ENCODE results near the gene SMAD3.
A peak's percentile ranks its signal among the peaks of the same experiment; 100 is the strongest.

The SMAD3 gene

DNA sequence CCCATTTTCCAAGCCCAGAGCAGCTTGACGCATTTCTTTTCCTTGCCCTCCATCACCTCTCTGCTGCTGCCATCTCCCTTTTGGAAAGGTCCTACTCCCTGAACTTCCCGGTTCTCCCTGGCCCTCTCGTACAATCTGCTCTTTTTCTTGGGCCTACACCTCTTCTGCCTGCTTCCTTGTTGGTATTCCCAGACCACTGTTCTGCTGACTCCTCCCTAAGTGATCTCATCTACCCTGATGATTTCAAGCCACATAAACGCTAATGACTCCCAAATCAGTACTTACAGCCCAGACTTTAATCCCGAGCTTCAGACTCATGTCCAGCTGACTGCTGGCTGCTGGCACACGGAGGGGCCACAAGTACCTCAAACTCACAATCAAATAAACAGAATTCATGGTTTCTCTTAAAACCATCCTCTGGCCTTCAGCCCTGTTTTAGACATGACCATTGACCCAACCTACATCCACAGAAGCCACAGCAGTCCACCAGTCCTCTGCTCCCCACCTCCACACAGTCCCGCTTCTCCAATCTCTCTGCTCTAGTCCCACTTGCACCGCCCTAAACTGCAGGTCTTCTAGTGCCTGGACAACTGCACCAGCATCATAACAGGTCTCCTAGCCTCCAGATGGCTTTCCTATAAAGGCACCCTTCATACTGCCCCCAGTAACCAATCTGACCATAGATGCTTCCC lies 131.4 kb downstream of the SMAD3 start:
- ChIA-PET CTCF (interaction anchor here (0.9 to 1.4 kb wide), 3 partner anchors 8 to 42 kb away, joined by 4 to 5 read pairs (median 4); no protein-coding TSS in a partner anchor), POLR2A (interaction anchor here (0.7 to 1.1 kb wide), 4 partner anchors 18 to 116 kb away, joined by 3 to 7 read pairs (median 4); no protein-coding TSS in a partner anchor)
- Histone ChIP-seq H3K36me3 (ENCODE audit: control insufficient read depth in 2 of 2, insufficient read depth in 1 of 2, low read length in 2 of 2) (peaks cover 0 to 46% of the 10 kb centered on the region in 2 experiments), H3K4me3 (ENCODE audit: low read depth, low read length) (no peak overlapping the region), H3K27ac (ENCODE audit: extremely low read depth, low read depth, low read length) (no peak overlapping the region), H3K9me3 (ENCODE audit: control insufficient read depth, insufficient read depth, low read depth, low read length) (no peaks in the 10 kb centered on the region), H3K4me1 (ENCODE audit: control insufficient read depth, insufficient read depth, low read length) (peaks cover 3% of the 10 kb centered on the region)
- TF ChIP-seq, protein P1, sequence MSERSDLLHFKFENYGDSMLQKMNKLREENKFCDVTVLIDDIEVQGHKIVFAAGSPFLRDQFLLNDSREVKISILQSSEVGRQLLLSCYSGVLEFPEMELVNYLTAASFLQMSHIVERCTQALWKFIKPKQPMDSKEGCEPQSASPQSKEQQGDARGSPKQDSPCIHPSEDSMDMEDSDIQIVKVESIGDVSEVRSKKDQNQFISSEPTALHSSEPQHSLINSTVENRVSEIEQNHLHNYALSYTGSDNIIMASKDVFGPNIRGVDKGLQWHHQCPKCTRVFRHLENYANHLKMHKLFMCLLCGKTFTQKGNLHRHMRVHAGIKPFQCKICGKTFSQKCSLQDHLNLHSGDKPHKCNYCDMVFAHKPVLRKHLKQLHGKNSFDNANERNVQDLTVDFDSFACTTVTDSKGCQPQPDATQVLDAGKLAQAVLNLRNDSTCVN (tag by site-specific recombination; optimal IDR thresholded peaks at IDR 0.05), result no peak
- 0 out of 2 replicates have a peak, but pooled peaks have one; percentile 12 for TF ChIP-seq SCRT1 (tag by site-specific recombination; IDR thresholded peaks at IDR 0.05; ENCODE audit: borderline replicate concordance)
- TF ChIP-seq, protein P2, sequence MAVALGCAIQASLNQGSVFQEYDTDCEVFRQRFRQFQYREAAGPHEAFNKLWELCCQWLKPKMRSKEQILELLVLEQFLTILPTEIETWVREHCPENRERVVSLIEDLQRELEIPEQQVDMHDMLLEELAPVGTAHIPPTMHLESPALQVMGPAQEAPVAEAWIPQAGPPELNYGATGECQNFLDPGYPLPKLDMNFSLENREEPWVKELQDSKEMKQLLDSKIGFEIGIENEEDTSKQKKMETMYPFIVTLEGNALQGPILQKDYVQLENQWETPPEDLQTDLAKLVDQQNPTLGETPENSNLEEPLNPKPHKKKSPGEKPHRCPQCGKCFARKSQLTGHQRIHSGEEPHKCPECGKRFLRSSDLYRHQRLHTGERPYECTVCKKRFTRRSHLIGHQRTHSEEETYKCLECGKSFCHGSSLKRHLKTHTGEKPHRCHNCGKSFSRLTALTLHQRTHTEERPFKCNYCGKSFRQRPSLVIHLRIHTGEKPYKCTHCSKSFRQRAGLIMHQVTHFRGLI (tag by site-specific recombination; IDR thresholded peaks at IDR 0.05), result no peak
- no peak for TF ChIP-seq ZBTB20 (tag by site-specific recombination; IDR thresholded peaks at IDR 0.05)
- no peak for TF ChIP-seq TRIM28 (IDR thresholded peaks at IDR 0.05; ENCODE audit: borderline replicate concordance, low read length)
- TF ChIP-seq, protein P3, sequence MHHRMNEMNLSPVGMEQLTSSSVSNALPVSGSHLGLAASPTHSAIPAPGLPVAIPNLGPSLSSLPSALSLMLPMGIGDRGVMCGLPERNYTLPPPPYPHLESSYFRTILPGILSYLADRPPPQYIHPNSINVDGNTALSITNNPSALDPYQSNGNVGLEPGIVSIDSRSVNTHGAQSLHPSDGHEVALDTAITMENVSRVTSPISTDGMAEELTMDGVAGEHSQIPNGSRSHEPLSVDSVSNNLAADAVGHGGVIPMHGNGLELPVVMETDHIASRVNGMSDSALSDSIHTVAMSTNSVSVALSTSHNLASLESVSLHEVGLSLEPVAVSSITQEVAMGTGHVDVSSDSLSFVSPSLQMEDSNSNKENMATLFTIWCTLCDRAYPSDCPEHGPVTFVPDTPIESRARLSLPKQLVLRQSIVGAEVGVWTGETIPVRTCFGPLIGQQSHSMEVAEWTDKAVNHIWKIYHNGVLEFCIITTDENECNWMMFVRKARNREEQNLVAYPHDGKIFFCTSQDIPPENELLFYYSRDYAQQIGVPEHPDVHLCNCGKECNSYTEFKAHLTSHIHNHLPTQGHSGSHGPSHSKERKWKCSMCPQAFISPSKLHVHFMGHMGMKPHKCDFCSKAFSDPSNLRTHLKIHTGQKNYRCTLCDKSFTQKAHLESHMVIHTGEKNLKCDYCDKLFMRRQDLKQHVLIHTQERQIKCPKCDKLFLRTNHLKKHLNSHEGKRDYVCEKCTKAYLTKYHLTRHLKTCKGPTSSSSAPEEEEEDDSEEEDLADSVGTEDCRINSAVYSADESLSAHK (tag by site-specific recombination; IDR thresholded peaks at IDR 0.05), result no peak
- no peak for TF ChIP-seq SP2 (tag by site-specific recombination; IDR thresholded peaks at IDR 0.05)
- TF ChIP-seq, protein P4, sequence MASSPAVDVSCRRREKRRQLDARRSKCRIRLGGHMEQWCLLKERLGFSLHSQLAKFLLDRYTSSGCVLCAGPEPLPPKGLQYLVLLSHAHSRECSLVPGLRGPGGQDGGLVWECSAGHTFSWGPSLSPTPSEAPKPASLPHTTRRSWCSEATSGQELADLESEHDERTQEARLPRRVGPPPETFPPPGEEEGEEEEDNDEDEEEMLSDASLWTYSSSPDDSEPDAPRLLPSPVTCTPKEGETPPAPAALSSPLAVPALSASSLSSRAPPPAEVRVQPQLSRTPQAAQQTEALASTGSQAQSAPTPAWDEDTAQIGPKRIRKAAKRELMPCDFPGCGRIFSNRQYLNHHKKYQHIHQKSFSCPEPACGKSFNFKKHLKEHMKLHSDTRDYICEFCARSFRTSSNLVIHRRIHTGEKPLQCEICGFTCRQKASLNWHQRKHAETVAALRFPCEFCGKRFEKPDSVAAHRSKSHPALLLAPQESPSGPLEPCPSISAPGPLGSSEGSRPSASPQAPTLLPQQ (tag by site-specific recombination; IDR thresholded peaks at IDR 0.05), result peak; percentile 63; the same call in 1 of the 2 replicates
- no peak for TF ChIP-seq ZNF549 (tag by site-specific recombination; IDR thresholded peaks at IDR 0.05)
- TF ChIP-seq ZSCAN16 (tag by site-specific recombination; IDR thresholded peaks at IDR 0.05), result no peak
- TF ChIP-seq GLI2 (tag by site-specific recombination; IDR thresholded peaks at IDR 0.05; ENCODE audit: borderline replicate concordance, low read depth), result no peak
- TF ChIP-seq ZNF114 (tag by site-specific recombination; IDR thresholded peaks at IDR 0.05), result no peak
- no peak for TF ChIP-seq ZNF785 (tag by site-specific recombination; IDR thresholded peaks at IDR 0.05)
- no peak; the same call in 1 of the 2 replicates for TF ChIP-seq ZNF2 (tag by site-specific recombination; IDR thresholded peaks at IDR 0.05)
- TF ChIP-seq ZNF610 (tag by site-specific recombination; IDR thresholded peaks at IDR 0.05; ENCODE audit: borderline replicate concordance), result no peak
- no peak for TF ChIP-seq IKZF3 (tag by site-specific recombination; IDR thresholded peaks at IDR 0.05)
- no peak for TF ChIP-seq ZNF561 (tag by site-specific recombination; IDR thresholded peaks at IDR 0.05; ENCODE audit: borderline replicate concordance)
- no peak for TF ChIP-seq ZNF214 (tag by site-specific recombination; IDR thresholded peaks at IDR 0.05; ENCODE audit: borderline replicate concordance)
- TF ChIP-seq, protein P5, sequence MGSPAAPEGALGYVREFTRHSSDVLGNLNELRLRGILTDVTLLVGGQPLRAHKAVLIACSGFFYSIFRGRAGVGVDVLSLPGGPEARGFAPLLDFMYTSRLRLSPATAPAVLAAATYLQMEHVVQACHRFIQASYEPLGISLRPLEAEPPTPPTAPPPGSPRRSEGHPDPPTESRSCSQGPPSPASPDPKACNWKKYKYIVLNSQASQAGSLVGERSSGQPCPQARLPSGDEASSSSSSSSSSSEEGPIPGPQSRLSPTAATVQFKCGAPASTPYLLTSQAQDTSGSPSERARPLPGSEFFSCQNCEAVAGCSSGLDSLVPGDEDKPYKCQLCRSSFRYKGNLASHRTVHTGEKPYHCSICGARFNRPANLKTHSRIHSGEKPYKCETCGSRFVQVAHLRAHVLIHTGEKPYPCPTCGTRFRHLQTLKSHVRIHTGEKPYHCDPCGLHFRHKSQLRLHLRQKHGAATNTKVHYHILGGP (tag by site-specific recombination; IDR thresholded peaks at IDR 0.05), result no peak
- TF ChIP-seq, protein P6, sequence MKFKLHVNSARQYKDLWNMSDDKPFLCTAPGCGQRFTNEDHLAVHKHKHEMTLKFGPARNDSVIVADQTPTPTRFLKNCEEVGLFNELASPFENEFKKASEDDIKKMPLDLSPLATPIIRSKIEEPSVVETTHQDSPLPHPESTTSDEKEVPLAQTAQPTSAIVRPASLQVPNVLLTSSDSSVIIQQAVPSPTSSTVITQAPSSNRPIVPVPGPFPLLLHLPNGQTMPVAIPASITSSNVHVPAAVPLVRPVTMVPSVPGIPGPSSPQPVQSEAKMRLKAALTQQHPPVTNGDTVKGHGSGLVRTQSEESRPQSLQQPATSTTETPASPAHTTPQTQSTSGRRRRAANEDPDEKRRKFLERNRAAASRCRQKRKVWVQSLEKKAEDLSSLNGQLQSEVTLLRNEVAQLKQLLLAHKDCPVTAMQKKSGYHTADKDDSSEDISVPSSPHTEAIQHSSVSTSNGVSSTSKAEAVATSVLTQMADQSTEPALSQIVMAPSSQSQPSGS (tag by site-specific recombination; IDR thresholded peaks at IDR 0.05; ENCODE audit: low read depth), result 0 out of 2 replicates have a peak, but pooled peaks have one; percentile 17
- TF ChIP-seq ZNF350 (tag by site-specific recombination; IDR thresholded peaks at IDR 0.05), result no peak
- peak; percentile 68 for TF ChIP-seq ZNF366 (tag by site-specific recombination; conservative IDR thresholded peaks at IDR 0.05)
- TF ChIP-seq, protein P7, sequence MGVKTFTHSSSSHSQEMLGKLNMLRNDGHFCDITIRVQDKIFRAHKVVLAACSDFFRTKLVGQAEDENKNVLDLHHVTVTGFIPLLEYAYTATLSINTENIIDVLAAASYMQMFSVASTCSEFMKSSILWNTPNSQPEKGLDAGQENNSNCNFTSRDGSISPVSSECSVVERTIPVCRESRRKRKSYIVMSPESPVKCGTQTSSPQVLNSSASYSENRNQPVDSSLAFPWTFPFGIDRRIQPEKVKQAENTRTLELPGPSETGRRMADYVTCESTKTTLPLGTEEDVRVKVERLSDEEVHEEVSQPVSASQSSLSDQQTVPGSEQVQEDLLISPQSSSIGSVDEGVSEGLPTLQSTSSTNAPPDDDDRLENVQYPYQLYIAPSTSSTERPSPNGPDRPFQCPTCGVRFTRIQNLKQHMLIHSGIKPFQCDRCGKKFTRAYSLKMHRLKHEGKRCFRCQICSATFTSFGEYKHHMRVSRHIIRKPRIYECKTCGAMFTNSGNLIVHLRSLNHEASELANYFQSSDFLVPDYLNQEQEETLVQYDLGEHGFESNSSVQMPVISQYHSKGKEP (tag by site-specific recombination; IDR thresholded peaks at IDR 0.05), result no peak
- no peak for TF ChIP-seq ZNF48 (tag by site-specific recombination; IDR thresholded peaks at IDR 0.05)
- TF ChIP-seq KLF9 (tag by site-specific recombination; IDR thresholded peaks at IDR 0.05; ENCODE audit: low read depth), result no peak
- TF ChIP-seq ZNF174 (tag by site-specific recombination; IDR thresholded peaks at IDR 0.05), result no peak
